Thyroid gland (tissue), 4 donors: ENCODE data around the gene SESN1.

Source experiments
- CTCF ChIP-seq, 6 experiments: fragments of 200-600 bp in 3 of 6; fragments of 450-650 bp in 3 of 6; sonication (generic) in 3 of 6; IDR thresholded peaks; one replicate each; pipeline ENCODE4 v1.5.1; 2016 to 2019; ENCODE audit warnings: antibody characterized with exemption in 6 of 6, mild to moderate bottlenecking in 2 of 6, inconsistent platforms in 1 of 6, moderate library complexity in 1 of 6
- POLR2A ChIP-seq, 2 donors: fragments of 450-650 bp; IDR thresholded peaks; one replicate each; pipeline ENCODE4 v1.6.1; 2017; ENCODE audit warnings: antibody characterized with exemption in 2 of 2, mild to moderate bottlenecking in 2 of 2, moderate library complexity in 1 of 2

- no peak for TF ChIP-seq CTCF (IDR thresholded peaks at IDR 0.05)
- no peak for TF ChIP-seq POLR2A (IDR thresholded peaks at IDR 0.05)
Measured at GRCh38 chr6:108983151-108983550, 111.5 kb downstream of the SESN1 start.
